ENCODE measurements around the gene PRLH.

DNA sequence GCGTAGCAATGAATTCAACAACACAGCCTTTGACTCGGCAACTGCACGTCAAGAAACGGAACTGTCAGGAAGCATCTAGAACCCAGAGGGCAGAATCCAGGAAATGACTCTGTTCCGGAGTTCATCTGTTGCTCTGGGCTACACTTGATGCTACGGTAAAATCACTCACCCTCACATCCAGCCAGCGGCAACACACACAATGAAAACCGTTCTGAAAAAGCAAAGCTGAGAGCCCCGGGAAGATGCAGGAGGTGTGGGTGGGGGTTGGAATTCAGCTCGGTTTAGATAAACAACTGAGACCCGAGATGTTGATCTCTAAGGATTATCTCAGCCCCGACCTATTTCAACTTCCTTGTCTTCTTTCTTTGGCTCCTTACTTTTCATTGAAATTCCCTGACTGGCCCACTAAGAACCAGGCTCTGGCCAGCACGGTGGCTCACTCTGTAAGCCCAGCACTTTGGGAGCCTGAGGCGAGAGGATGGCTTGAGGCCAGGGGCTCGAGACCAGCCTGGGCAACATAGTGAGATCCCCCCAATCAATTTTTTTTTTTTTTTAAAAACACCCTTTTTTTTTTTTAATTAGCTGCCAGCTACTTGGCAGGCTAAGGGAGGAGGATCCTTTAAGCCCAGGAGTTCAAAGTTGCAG lies 37.5 kb downstream of the PRLH start:
- TF ChIP-seq ZNF274 (IDR thresholded peaks at IDR 0.05; ENCODE audit: low read depth, low read length) (no peak), YY1 (IDR thresholded peaks at IDR 0.05; ENCODE audit: insufficient read depth, insufficient read length) (no peak)

All from NT2/D1 (cell line).